Neutrophil (primary cell): ENCODE measurements around the gene TPSG1.
"Not testable (repeated sequence)": the region's sequence is repeated elsewhere in the genome, so short reads cannot be mapped to it uniquely, and the experiment has no call there.

Experiments used
- H3K27ac ChIP-seq: fragments of 200-600 bp; sonication (generic); 2 replicates; pipeline ENCODE4 v1.5.1; 2016; ENCODE audit warnings: mild to moderate bottlenecking, moderate library complexity
- H3K27me3 ChIP-seq: fragments of 200-600 bp; sonication (generic); 2 replicates; pipeline ENCODE4 v1.6.0; 2016; ENCODE audit warnings: mild to moderate bottlenecking
- H3K36me3 ChIP-seq: fragments of 200-600 bp; sonication (generic); 2 replicates; pipeline ENCODE4 v1.5.1; 2017
- H3K4me1 ChIP-seq, 2 experiments: fragments of 200-600 bp in 1 of 2; sonication (generic) in 1 of 2; 1 replicate in 1 of 2; 2 replicates in 1 of 2; pipeline versions ENCODE4 v1.5.1 to v1.6.1; 2013 to 2016; ENCODE audit warnings: low read depth in 1 of 2, low read length in 1 of 2, mild to moderate bottlenecking in 1 of 2, moderate library complexity in 1 of 2; ENCODE audit not compliant: control insufficient read depth in 1 of 2, insufficient read depth in 1 of 2
- H3K4me3 ChIP-seq, 2 experiments: fragments of 200-600 bp in 1 of 2; sonication (generic) in 1 of 2; 1 replicate in 1 of 2; 2 replicates in 1 of 2; pipeline ENCODE4 v1.5.1; 2013 to 2016; ENCODE audit warnings: low read depth in 1 of 2, low read length in 1 of 2, mild to moderate bottlenecking in 1 of 2, moderate library complexity in 1 of 2
- H3K9me3 ChIP-seq: fragments of 200-600 bp; sonication (generic); 2 replicates; pipeline ENCODE4 v1.5.1; 2016
- CTCF ChIP-seq: fragments of 200-600 bp; sonication (generic); IDR thresholded peaks from 2 replicates; pipeline ENCODE4 v1.5.1; 2016; ENCODE audit warnings: antibody characterized with exemption

Gene TPSG1

DNA sequence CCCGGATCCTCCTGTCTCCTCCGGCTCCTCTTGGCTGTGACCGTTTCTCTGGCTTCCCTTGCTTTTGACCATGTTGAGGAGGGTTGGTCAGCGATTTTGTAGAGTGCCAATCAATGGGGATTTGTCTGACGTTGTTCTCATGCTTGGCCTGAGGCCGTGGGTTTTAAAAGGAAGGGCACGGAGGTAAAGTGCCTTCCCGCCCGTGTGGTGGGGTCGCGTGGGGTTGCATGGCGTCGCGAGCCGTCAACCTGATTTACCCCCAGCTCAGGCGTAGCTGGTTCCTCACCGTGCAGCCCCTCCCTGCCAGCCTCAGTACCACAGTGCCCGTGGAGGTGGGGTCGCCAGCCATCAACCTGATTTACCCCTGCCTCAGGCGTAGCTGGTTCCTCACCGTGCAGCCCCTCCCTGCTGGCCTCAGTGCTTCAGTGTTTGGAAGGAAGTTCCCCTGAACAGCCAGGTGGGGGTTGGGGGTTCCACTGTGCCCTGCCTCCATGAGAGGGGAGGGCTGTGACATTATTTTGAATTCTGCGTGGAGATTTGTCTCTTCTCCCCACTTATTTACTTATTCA lies 20.5 kb upstream of the TPSG1 start:
- Histone ChIP-seq H3K4me1 (no peaks in the 10 kb centered on the region), H3K27me3 (peaks cover 25% of the 10 kb centered on the region), H3K4me3 (no peak overlapping the region), H3K36me3 (no peaks in the 10 kb centered on the region), H3K27ac (no peak overlapping the region), H3K9me3 (no peaks in the 10 kb centered on the region)
- no peak for TF ChIP-seq CTCF

- Histone ChIP-seq H3K4me1 (no peaks in the 10 kb centered on the region), H3K27me3 (peaks cover 25% of the 10 kb centered on the region), H3K4me3 (no peak overlapping the region), H3K27ac (no peak overlapping the region), H3K9me3 (no peaks in the 10 kb centered on the region), H3K36me3 (no peaks in the 10 kb centered on the region)
- no peak for TF ChIP-seq CTCF
Measured at GRCh38 chr16:1244881-1245280, 19.8 kb upstream of the TPSG1 start.

GRCh38 chr16:1243907-1244850 lies 19.1 kb upstream of the TPSG1 start:
- H3K9me3 ChIP-seq, H3K4me3 ChIP-seq, H3K4me1 ChIP-seq, H3K27ac ChIP-seq, H3K36me3 ChIP-seq: not testable (repeated sequence)
- peaks cover 25% of the 10 kb centered on the region for H3K27me3 ChIP-seq

DNA sequence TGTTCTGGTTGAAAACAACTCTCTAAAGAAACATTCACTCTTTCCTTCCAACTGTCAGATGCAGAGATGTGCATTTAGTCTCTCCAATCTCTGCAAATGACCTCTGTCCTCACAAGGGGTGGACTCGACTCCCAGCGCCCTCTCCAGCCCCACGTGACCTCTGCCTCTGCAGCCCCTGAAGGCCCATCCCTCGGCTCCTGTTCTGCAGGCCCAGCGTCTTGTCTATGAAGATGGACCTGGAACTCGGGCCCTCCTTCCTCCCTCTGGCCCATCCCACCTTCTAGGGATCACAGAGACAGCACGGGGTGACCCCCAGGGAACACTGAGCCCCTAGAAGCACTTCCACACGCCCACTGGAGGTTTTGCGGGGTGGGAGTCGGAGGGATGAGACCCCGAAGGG lies 18.3 kb upstream of the TPSG1 start:
- not testable (repeated sequence) for H3K27ac ChIP-seq, H3K9me3 ChIP-seq, H3K36me3 ChIP-seq, H3K4me1 ChIP-seq, H3K4me3 ChIP-seq
- peaks cover 25% of the 10 kb centered on the region for H3K27me3 ChIP-seq

- H3K36me3 ChIP-seq, H3K4me1 ChIP-seq, H3K4me3 ChIP-seq, H3K9me3 ChIP-seq, H3K27ac ChIP-seq: not testable (repeated sequence)
- H3K27me3 ChIP-seq = peaks cover 19% of the 10 kb centered on the region
Measured at GRCh38 chr16:1241081-1241480, 16.0 kb upstream of the TPSG1 start.

GRCh38 chr16:1240436-1240835 lies 15.4 kb upstream of the TPSG1 start, which contains the start of gene TPSAB1:
TSS of gene TPSAB1 (plus strand) at chr16:1240705. CDS start at chr16:1240939, 234 bp downstream.
- not testable (repeated sequence) for H3K27ac ChIP-seq

GRCh38 chr16:1239575-1239974 lies 14.5 kb upstream of the TPSG1 start:
- H3K4me3 ChIP-seq, H3K9me3 ChIP-seq, H3K36me3 ChIP-seq, H3K27ac ChIP-seq, H3K27me3 ChIP-seq, H3K4me1 ChIP-seq: not testable (repeated sequence)

More at GRCh38 chr16:1240436-1240835, 15.4 kb upstream of the TPSG1 start, which contains the start of gene TPSAB1:
- H3K36me3 ChIP-seq, H3K9me3 ChIP-seq, H3K4me3 ChIP-seq, H3K4me1 ChIP-seq: not testable (repeated sequence)
- H3K27me3 ChIP-seq = peaks cover 12% of the 10 kb centered on the region

DNA sequence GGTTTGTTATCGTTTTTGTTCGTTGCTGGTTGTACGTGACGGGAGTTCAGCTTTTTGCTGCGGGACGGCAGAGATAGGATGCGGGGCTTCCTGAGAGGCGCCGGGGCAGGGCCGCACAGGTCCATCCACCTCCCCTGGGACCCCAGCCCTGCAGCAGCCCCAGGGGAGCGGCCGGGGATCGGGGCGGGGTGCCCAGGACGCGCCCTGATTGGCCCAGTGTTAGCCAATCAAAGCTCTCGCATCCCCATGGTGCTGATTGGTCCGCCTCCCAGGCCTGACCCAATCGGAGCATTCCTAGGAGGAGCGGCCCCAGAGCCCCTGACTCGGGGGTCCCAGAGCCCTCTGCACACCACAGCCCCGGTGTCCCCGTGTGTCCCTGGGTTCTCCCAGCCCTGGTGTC lies 13.8 kb upstream of the TPSG1 start:
- not testable (repeated sequence) for H3K36me3 ChIP-seq, H3K27ac ChIP-seq, H3K4me1 ChIP-seq

More for the DNA sequence above, 13.8 kb upstream of the TPSG1 start:
- H3K9me3 ChIP-seq, H3K27me3 ChIP-seq, H3K4me3 ChIP-seq: not testable (repeated sequence)
